Mesothelial cell of epicardium (in vitro differentiated cells): ENCODE measurements around the gene RNF38. TPM values are rescaled to one million over a fixed set of nuclear protein-coding genes. Genes with fewer than 3 reads are reported as not detected.
"Not testable (repeated sequence)": the region's sequence is repeated elsewhere in the genome, so short reads cannot be mapped to it uniquely, and the experiment has no call there.

Source experiments
- DNase-seq, 2 experiments: peaks; one replicate each; pipeline ENCODE4 v3.0.0; 2021; ENCODE audit warnings: low spot score in 2 of 2; ENCODE audit not compliant: unreplicated experiment in 2 of 2
- H3K27ac Mint-ChIP-seq: 2 replicates; pipeline ENCODE4 v1.8.0; 2021; ENCODE audit warnings: mixed read lengths
- H3K27me3 Mint-ChIP-seq: 2 replicates; pipeline ENCODE4 v1.8.0; 2021; ENCODE audit warnings: low read depth, mixed read lengths
- H3K36me3 Mint-ChIP-seq: 2 replicates; pipeline ENCODE4 v1.8.0; 2021; ENCODE audit warnings: mixed read lengths
- H3K4me1 Mint-ChIP-seq: 2 replicates; pipeline ENCODE4 v1.8.0; 2021; ENCODE audit warnings: mixed read lengths
- H3K4me3 Mint-ChIP-seq: 2 replicates; pipeline ENCODE4 v1.8.0; 2021; ENCODE audit warnings: mild to moderate bottlenecking, moderate library complexity, mixed read lengths
- H3K9me3 Mint-ChIP-seq: 2 replicates; pipeline ENCODE4 v1.8.0; 2021; ENCODE audit warnings: mixed read lengths
- CTCF ChIP-seq: fragments of 200-600 bp; sonication (generic); IDR thresholded peaks from one replicate; pipeline ENCODE4 v1.5.0; 2021; ENCODE audit warnings: antibody characterized with exemption; ENCODE audit not compliant: unreplicated experiment
- total RNA-seq: library from RNA; stranded (reverse); gene quantifications from 3 replicates; pipeline ENCODE4 v1.2.1, GENCODE V29; 2021

RNF38 gene
- total RNA-seq, 1 donor from 2014 or later = 42.3 TPM

GRCh38 chr9:36396985-36397384 is 3.1 kb downstream of the RNF38 start:
- Mint-ChIP-seq H3K9me3 (no peaks in the 10 kb centered on the region), H3K27ac (no peak overlapping the region), H3K27me3 (no peaks in the 10 kb centered on the region), H3K36me3 (peaks cover 11% of the 10 kb centered on the region), H3K4me1 (peaks cover 22% of the 10 kb centered on the region), H3K4me3 (no peak overlapping the region)
- DNase-seq = no peak
- TF ChIP-seq CTCF = no peak

GRCh38 chr9:36392489-36392888 is 7.6 kb downstream of the RNF38 start:
- Mint-ChIP-seq H3K9me3 (no peaks in the 10 kb centered on the region), H3K4me3 (no peak overlapping the region), H3K36me3 (peaks cover 17% of the 10 kb centered on the region), H3K27me3 (no peaks in the 10 kb centered on the region), H3K27ac (peak overlapping the region; percentile 21), H3K4me1 (peaks cover 5% of the 10 kb centered on the region)
- DNase-seq = no peak
- no peak for TF ChIP-seq CTCF

- peaks cover 14% of the 10 kb centered on the region for H3K36me3 Mint-ChIP-seq
- no peak for DNase-seq
- no peaks in the 10 kb centered on the region for H3K27me3 Mint-ChIP-seq
- peak overlapping the region; percentile 47 for H3K27ac Mint-ChIP-seq
- H3K4me1 Mint-ChIP-seq = peaks cover 5% of the 10 kb centered on the region
- no peaks in the 10 kb centered on the region for H3K9me3 Mint-ChIP-seq
- no peak for TF ChIP-seq CTCF
- no peak overlapping the region for H3K4me3 Mint-ChIP-seq
Measured at GRCh38 chr9:36389590-36389989, 10.5 kb downstream of the RNF38 start.

GRCh38 chr9:36386396-36386965 is 13.6 kb downstream of the RNF38 start:
- H3K36me3 Mint-ChIP-seq = peaks cover 15% of the 10 kb centered on the region
- H3K9me3 Mint-ChIP-seq, H3K4me3 Mint-ChIP-seq, H3K27ac Mint-ChIP-seq, DNase-seq, H3K4me1 Mint-ChIP-seq, H3K27me3 Mint-ChIP-seq: not testable (repeated sequence)

GRCh38 chr9:36382484-36382883 is 17.6 kb downstream of the RNF38 start:
- DNase-seq = no peak
- Mint-ChIP-seq H3K27ac (peak overlapping the region; percentile 18), H3K27me3 (no peaks in the 10 kb centered on the region), H3K9me3 (no peaks in the 10 kb centered on the region), H3K4me3 (no peak overlapping the region), H3K4me1 (peaks cover 10% of the 10 kb centered on the region), H3K36me3 (peaks cover 9% of the 10 kb centered on the region)
- TF ChIP-seq CTCF = no peak

- Mint-ChIP-seq H3K9me3 (no peaks in the 10 kb centered on the region), H3K4me1 (no peaks in the 10 kb centered on the region), H3K27me3 (no peaks in the 10 kb centered on the region), H3K4me3 (no peak overlapping the region), H3K36me3 (peaks cover 30% of the 10 kb centered on the region), H3K27ac (no peak overlapping the region)
- TF ChIP-seq CTCF = no peak
- DNase-seq = no peak
Measured at GRCh38 chr9:36364577-36364976, 35.5 kb downstream of the RNF38 start.
